Spinal cord (tissue), 10 donors: ENCODE measurements around the gene OR4F17. TPM values are rescaled to one million over a fixed set of nuclear protein-coding genes. Genes with fewer than 3 reads are reported as not detected.
"Not testable (repeated sequence)": the region's sequence is repeated elsewhere in the genome, so short reads cannot be mapped to it uniquely, and the experiment has no call there.

Experiments
- DNase-seq, 6 donors: peaks; one replicate each; pipeline versions ENCODE4 v3.0.0 to v3.0.0-alpha.2; 2013 to 2015; ENCODE audit warnings: low spot score in 6 of 6, low read depth in 4 of 6
- H3K27ac ChIP-seq: one replicate; pipeline ENCODE4 v1.5.1; 2013; ENCODE audit warnings: low read depth, low read length, control low read depth
- H3K27me3 ChIP-seq: one replicate; pipeline ENCODE4 v1.6.1; 2013; ENCODE audit warnings: low read length; ENCODE audit not compliant: control insufficient read depth, insufficient read depth
- H3K36me3 ChIP-seq: one replicate; pipeline ENCODE4 v1.6.1; 2013; ENCODE audit warnings: low read length; ENCODE audit not compliant: control insufficient read depth, insufficient read depth
- H3K4me1 ChIP-seq: one replicate; pipeline ENCODE4 v1.6.1; 2013; ENCODE audit warnings: low read length; ENCODE audit not compliant: control insufficient read depth, insufficient read depth
- H3K4me3 ChIP-seq: one replicate; pipeline ENCODE4 v1.5.1; 2013; ENCODE audit warnings: low read depth, low read length, control low read depth
- H3K9me3 ChIP-seq: one replicate; pipeline ENCODE4 v1.6.1; 2013; ENCODE audit warnings: low read length; ENCODE audit not compliant: control insufficient read depth, insufficient read depth
- WGBS: methylation state at CpG from one replicate; pipeline ENCODE4 v1.1.5; 2013; ENCODE audit warnings: missing lambda C conversion rate; ENCODE audit not compliant: insufficient coverage; 5-methylcytosine and 5-hydroxymethylcytosine counted together
- long read RNA-seq, 4 donors: transcript quantifications; one replicate each; lab custom pipeline, GENCODE V29; 2026
- polyA plus RNA-seq, 2 donors: library from polyadenylated mRNA; unstranded; fragments of 120-200 nt; gene quantifications; one replicate each; pipeline ENCODE4 v1.2.1, GENCODE V29; 2013; ENCODE audit not compliant: insufficient read length in 2 of 2
- total RNA-seq, 2 donors: library from RNA; depleted of rRNA in 1 of 2; stranded (reverse); fragments of 120-200 nt in 1 of 2; fragments of >200 nt in 1 of 2; gene quantifications; one replicate each; pipeline versions ENCODE4 v1.2.3 to v1.2.4, GENCODE V29; 2013 to 2014
- donor health status: healthy.

Gene OR4F17, protein sequence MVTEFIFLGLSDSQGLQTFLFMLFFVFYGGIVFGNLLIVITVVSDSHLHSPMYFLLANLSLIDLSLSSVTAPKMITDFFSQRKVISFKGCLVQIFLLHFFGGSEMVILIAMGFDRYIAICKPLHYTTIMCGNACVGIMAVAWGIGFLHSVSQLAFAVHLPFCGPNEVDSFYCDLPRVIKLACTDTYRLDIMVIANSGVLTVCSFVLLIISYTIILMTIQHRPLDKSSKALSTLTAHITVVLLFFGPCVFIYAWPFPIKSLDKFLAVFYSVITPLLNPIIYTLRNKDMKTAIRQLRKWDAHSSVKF
- total RNA-seq (not detected), polyA plus RNA-seq (not detected)
- long read RNA-seq, donor 1: 0 reads
- long read RNA-seq, donor 2, partial matches to known transcripts: 0 of 1 reads
- long read RNA-seq, donor 2, other reads (novel, unspliced or antisense): 0 of 1 reads
- long read RNA-seq, donor 3: 0 reads
- long read RNA-seq, donor 4: 0 reads

DNA sequence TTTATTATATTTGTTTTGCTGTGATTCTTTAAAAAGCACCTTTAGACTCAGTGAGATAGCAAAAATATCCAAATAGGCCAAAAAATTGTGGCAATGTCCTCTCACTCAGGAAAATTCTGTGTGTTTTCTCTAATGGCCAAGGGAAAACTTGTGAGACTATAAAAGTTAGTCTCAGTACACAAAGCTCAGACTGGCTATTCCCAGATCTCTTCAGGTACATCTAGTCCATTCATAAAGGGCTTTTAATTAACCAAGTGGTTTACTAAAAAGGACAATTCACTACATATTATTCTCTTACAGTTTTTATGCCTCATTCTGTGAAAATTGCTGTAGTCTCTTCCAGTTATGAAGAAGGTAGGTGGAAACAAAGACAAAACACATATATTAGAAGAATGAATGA lies at the start of gene OR4F17:
TSS of gene OR4F17 (plus strand) at position 301 of the 400 bp plus-strand sequence. CDS start 3,575 bp downstream, outside the sequence.
- H3K27ac ChIP-seq, DNase-seq, H3K4me1 ChIP-seq, H3K9me3 ChIP-seq, H3K27me3 ChIP-seq, H3K4me3 ChIP-seq, H3K36me3 ChIP-seq: not testable (repeated sequence)

DNA sequence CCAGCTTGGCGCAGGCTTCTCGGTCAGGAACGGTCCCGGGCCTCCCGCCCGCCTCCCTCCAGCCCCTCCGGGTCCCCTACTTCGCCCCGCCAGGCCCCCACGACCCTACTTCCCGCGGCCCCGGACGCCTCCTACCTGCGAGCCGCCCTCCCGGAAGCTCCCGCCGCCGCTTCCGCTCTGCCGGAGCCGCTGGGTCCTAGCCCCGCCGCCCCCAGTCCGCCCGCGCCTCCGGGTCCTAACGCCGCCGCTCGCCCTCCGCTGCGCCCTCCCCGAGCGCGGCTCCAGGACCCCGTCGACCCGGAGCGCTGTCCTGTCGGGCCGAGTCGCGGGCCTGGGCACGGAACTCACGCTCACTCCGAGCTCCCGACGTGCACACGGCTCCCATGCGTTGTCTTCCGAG lies 36.1 kb upstream of the OR4F17 start:
- H3K9me3 ChIP-seq, H3K36me3 ChIP-seq, DNase-seq, H3K27ac ChIP-seq, H3K4me1 ChIP-seq, H3K4me3 ChIP-seq, H3K27me3 ChIP-seq: not testable (repeated sequence)
- no CpG with 5 or more reads among the region's 54 CpGs for WGBS

DNA sequence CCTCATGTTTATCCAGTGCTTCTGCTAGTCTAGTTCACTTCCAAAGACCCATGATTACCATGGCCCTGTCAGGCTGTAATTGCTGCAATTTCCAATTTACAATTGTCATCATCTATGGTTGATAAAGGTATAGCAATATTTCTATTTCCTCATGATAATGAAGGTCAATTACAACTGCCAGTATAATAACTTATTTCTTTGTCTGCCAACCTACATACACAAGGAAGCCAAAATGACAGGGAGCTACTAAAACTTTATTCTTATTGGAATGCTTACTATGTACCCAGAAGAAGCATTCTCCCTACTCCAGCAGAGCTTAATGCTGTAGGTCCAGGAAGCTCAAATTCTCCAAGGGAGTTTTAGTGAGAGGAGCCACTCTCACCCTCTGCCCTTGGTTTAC lies 24.0 kb upstream of the OR4F17 start:
- not testable (repeated sequence) for DNase-seq, H3K9me3 ChIP-seq

DNA sequence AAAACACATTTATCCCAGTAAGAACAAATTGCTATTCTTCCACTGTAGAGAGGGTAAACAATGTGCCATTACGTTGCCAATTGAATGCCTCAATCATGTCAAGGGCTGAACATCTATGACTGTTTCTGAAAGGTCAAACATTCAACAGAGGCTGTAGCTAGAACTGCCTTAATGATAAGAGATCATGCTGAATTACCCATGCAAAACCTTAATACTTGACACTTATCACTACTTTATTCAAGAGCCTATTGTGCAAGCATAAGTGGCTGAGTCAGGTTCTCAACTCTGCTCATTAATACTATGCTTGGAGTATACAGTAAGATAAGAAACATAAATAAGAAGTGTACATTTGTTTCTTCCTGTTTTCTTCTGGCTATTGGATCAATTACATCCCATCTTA lies 23.3 kb upstream of the OR4F17 start:
- H3K9me3 ChIP-seq, H3K27me3 ChIP-seq, DNase-seq, H3K4me1 ChIP-seq, H3K4me3 ChIP-seq, H3K36me3 ChIP-seq, H3K27ac ChIP-seq: not testable (repeated sequence)
- no CpG with 5 or more reads among the region's 1 CpG for WGBS

More for the DNA sequence above, 24.0 kb upstream of the OR4F17 start:
- not testable (repeated sequence) for H3K27ac ChIP-seq, H3K4me1 ChIP-seq, H3K36me3 ChIP-seq, H3K27me3 ChIP-seq, H3K4me3 ChIP-seq

DNA sequence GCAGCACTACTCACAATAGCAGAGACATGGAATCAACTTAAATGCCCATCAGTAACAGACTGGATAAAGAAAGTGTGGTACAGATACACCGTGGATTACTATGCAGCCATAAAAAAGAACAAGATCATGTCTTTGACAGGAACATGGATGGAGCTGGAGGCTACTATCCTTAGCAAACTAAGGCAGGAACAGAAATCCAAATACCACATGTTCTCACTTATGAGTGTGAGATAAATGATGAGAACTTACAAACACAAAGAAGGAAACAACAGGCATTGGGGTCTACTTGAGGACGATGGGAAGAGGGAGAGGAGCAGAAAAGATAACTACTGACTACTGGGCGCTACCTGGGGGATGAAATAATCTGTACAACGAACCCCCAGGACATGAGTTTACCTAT lies 16.2 kb upstream of the OR4F17 start:
- no CpG with 5 or more reads among the region's 4 CpGs for WGBS
- not testable (repeated sequence) for DNase-seq, H3K4me3 ChIP-seq, H3K9me3 ChIP-seq, H3K27me3 ChIP-seq, H3K4me1 ChIP-seq, H3K36me3 ChIP-seq, H3K27ac ChIP-seq

DNA sequence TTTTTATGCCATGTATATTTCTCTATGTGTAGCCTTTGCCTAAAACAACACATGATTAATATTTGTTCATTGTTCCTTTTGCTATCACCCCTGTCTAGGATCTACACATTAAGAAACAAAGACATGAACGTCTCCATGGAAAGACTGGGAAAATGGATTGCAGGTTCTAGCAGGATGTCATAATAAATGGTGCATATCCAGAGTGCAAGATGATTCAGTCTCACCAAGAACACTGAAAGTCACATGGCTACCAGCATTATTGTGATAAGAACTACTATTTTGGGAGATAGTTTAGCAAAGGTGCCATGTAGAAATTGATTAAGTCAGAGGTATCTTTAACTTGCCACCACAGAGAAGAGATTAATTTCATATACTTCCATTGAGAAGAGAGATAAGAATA lies 12.1 kb upstream of the OR4F17 start:
- no CpG with 5 or more reads among the region's 1 CpG for WGBS
- not testable (repeated sequence) for H3K9me3 ChIP-seq, H3K27ac ChIP-seq, DNase-seq, H3K4me3 ChIP-seq, H3K4me1 ChIP-seq, H3K36me3 ChIP-seq, H3K27me3 ChIP-seq

DNA sequence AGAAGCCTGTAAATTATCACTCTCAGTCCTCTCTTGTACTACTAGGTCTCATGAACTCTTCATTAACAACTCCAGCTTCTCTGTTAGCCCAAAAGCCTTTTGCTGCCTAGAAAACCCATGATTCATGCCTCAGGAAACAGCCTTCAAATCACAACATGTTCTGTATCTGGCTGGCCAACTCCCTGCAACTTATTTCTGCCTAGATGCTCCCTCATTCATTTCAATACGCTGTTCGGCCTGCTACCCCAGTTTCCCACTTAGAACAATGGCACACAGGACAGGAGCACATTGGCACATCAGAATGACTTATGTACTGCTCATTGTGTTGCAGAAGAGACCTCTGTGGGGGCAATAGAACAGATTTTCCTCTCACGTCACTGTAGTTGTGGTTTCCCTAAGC lies 9.3 kb upstream of the OR4F17 start:
- not testable (repeated sequence) for DNase-seq, H3K36me3 ChIP-seq, H3K27ac ChIP-seq, H3K27me3 ChIP-seq, H3K4me1 ChIP-seq, H3K9me3 ChIP-seq, H3K4me3 ChIP-seq
- no CpG with 5 or more reads among the region's 3 CpGs for WGBS

DNA sequence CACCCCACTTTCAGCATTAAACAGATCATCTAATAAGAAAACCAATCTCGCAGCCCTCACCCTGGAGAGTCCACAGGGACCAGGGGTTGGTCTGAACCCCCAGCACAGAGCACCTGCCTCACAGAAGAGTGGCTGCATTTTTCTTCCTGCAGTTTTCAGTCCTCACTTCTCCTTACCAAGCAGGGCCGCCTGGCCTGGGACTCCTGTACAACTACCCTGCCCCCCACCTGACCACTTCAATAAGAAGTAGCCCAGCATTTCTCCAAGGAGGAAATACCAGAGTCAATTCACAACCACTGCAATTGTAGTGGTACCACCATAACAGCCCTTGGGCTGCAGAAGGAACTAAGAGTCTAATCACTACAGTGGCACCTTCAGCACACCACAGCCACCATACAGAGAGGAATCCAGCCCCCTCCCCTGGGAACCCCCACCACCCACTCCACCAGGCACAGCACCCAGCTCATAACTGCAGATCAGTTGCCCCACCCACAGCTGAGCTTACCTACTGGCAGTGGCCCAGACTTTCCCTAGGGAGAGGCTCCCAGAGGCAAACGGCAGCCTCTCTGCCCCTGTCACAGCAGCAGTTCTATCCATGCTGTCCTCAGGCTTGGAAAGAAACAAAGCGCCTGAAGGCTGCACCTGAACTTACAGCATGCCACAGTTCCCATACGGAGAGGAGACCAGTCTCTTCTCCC lies 13.7 kb downstream of the OR4F17 start:
- WGBS: no CpG with 5 or more reads among the region's 5 CpGs
- not testable (repeated sequence) for DNase-seq, H3K27me3 ChIP-seq, H3K4me1 ChIP-seq, H3K4me3 ChIP-seq, H3K9me3 ChIP-seq, H3K36me3 ChIP-seq, H3K27ac ChIP-seq
